ENCODE data around the gene ZGPAT.
"Not testable (repeated sequence)": the region's sequence is repeated elsewhere in the genome, so short reads cannot be mapped to it uniquely, and the experiment has no call there.

The ZGPAT gene

DNA sequence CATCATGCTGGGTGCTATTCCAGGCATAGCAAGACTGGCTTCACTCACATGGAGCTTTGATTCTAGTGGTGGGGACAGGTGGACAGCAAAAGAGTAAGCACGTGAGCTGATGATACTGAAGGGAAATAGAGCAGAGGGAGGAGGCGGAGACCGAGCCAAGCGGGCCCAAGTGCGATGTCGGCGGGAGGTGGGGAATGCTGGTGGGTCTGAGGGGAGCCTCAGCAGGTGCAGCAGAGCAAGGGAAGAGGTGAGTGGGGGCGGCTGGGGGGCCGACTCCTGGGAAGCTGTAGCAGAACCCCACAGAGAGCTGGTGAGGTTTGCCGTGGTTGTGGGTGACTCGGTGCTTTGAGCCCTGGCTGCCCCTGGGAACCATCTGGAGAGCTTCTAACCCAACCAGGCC, 39.5 kb upstream of the ZGPAT start:
- TF ChIP-seq, protein P1, sequence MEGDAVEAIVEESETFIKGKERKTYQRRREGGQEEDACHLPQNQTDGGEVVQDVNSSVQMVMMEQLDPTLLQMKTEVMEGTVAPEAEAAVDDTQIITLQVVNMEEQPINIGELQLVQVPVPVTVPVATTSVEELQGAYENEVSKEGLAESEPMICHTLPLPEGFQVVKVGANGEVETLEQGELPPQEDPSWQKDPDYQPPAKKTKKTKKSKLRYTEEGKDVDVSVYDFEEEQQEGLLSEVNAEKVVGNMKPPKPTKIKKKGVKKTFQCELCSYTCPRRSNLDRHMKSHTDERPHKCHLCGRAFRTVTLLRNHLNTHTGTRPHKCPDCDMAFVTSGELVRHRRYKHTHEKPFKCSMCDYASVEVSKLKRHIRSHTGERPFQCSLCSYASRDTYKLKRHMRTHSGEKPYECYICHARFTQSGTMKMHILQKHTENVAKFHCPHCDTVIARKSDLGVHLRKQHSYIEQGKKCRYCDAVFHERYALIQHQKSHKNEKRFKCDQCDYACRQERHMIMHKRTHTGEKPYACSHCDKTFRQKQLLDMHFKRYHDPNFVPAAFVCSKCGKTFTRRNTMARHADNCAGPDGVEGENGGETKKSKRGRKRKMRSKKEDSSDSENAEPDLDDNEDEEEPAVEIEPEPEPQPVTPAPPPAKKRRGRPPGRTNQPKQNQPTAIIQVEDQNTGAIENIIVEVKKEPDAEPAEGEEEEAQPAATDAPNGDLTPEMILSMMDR (IDR thresholded peaks at IDR 0.05; ENCODE audit: low read depth, low read length, poor library complexity, severe bottlenecking): no peak
- no peak for TF ChIP-seq EZH2phosphoT487 (IDR thresholded peaks at IDR 0.05; ENCODE audit: borderline replicate concordance, low read length)
- H3K27me3 ChIP-seq (ENCODE audit: control insufficient read depth, low read length): no peaks in the 10 kb centered on the region
- no peaks in the 10 kb centered on the region for H3K79me2 ChIP-seq (ENCODE audit: control insufficient read depth, low read length)
- H3K27ac ChIP-seq (ENCODE audit: low read depth, low read length): no peak overlapping the region
- H4K20me1 ChIP-seq (ENCODE audit: control insufficient read depth, insufficient read depth, low read depth, low read length): no peaks in the 10 kb centered on the region
- H3K4me2 ChIP-seq (ENCODE audit: low read length): no peak overlapping the region
- H3K9me3 ChIP-seq (ENCODE audit: control insufficient read depth, insufficient read depth, low read length): no peaks in the 10 kb centered on the region
- peaks cover 38% of the 10 kb centered on the region for H3K36me3 ChIP-seq (ENCODE audit: control insufficient read depth, low read length)
- H3K4me3 ChIP-seq (ENCODE audit: low read length): no peak overlapping the region
- no peaks in the 10 kb centered on the region for H3K9me2 ChIP-seq (replicated peaks; ENCODE audit: control insufficient read depth, low read length)
- H3F3A ChIP-seq (ENCODE audit: control insufficient read depth, insufficient read depth): no peaks in the 10 kb centered on the region
- H3K4me1 ChIP-seq (ENCODE audit: control insufficient read depth, low read length): no peaks in the 10 kb centered on the region

DNA sequence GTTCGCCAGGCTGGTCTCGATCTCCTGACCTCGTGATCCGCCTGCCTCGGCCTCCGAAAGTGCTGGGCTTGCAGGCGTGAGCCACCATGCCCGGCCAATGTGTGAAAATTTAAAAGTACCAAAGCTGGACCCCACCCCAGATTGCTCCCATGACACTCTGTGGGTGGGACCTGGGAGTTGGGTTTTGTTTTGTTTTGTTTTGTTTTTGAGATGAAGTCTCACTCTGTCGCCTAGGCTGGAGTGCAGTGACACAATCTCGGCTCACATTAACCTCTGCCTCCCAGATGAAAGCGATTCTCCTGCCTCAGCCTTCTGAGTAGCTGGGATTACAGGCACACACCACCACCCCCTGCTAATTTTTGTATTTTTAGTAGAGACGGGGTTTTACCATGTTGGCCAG, 36.1 kb upstream of the ZGPAT start:
- H3K9me3 ChIP-seq (ENCODE audit: control insufficient read depth, insufficient read depth, low read length); H3K79me2 ChIP-seq (ENCODE audit: control insufficient read depth, low read length); H3K4me3 ChIP-seq (ENCODE audit: low read length); H3K4me1 ChIP-seq (ENCODE audit: control insufficient read depth, low read length); H3K9me2 ChIP-seq (replicated peaks; ENCODE audit: control insufficient read depth, low read length); H3K4me2 ChIP-seq (ENCODE audit: low read length); H3K27me3 ChIP-seq (ENCODE audit: control insufficient read depth, low read length); H3F3A ChIP-seq (ENCODE audit: control insufficient read depth, insufficient read depth); H4K20me1 ChIP-seq (ENCODE audit: control insufficient read depth, insufficient read depth, low read depth, low read length); H3K27ac ChIP-seq (ENCODE audit: low read depth, low read length): not testable (repeated sequence)
- H3K36me3 ChIP-seq (ENCODE audit: control insufficient read depth, low read length): peaks cover 30% of the 10 kb centered on the region

DNA sequence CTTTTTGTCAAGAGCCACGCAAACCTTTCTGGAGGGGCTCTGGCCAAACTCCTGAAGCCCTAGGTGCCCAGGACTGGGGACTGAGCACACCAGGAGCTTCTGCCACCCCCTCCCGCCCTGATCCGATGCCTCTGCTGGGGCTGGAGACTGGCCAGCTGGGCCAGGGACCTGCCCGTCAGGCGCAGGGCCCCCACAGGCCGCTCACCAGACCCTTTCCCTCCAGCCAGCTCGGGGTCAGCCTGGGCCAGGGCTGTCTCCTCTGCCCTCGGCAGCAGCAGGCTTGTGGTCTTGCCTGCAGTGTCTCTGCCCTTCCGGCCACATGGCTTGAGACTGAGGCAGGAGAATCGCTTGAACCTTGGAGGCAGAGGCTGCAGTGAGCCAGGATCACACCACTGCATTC, 35.2 kb upstream of the ZGPAT start:
- no peak overlapping the region for H3K4me2 ChIP-seq (ENCODE audit: low read length)
- no peaks in the 10 kb centered on the region for H3K79me2 ChIP-seq (ENCODE audit: control insufficient read depth, low read length)
- no peaks in the 10 kb centered on the region for H3F3A ChIP-seq (ENCODE audit: control insufficient read depth, insufficient read depth)
- H3K9me2 ChIP-seq (replicated peaks; ENCODE audit: control insufficient read depth, low read length): no peaks in the 10 kb centered on the region
- peaks cover 27% of the 10 kb centered on the region; the same call in 1 of the 2 replicates for H3K36me3 ChIP-seq (ENCODE audit: control insufficient read depth, low read length)
- H3K27me3 ChIP-seq (ENCODE audit: control insufficient read depth, low read length): no peaks in the 10 kb centered on the region
- no peaks in the 10 kb centered on the region for H3K9me3 ChIP-seq (ENCODE audit: control insufficient read depth, insufficient read depth, low read length)
- H3K27ac ChIP-seq (ENCODE audit: low read depth, low read length): no peak overlapping the region
- TF ChIP-seq, protein P1 (IDR thresholded peaks at IDR 0.05; ENCODE audit: low read depth, low read length, poor library complexity, severe bottlenecking): no peak
- TF ChIP-seq EZH2phosphoT487 (IDR thresholded peaks at IDR 0.05; ENCODE audit: borderline replicate concordance, low read length): no peak
- no peaks in the 10 kb centered on the region for H3K4me1 ChIP-seq (ENCODE audit: control insufficient read depth, low read length)
- H4K20me1 ChIP-seq (ENCODE audit: control insufficient read depth, insufficient read depth, low read depth, low read length): no peaks in the 10 kb centered on the region
- no peak overlapping the region for H3K4me3 ChIP-seq (ENCODE audit: low read length)

DNA sequence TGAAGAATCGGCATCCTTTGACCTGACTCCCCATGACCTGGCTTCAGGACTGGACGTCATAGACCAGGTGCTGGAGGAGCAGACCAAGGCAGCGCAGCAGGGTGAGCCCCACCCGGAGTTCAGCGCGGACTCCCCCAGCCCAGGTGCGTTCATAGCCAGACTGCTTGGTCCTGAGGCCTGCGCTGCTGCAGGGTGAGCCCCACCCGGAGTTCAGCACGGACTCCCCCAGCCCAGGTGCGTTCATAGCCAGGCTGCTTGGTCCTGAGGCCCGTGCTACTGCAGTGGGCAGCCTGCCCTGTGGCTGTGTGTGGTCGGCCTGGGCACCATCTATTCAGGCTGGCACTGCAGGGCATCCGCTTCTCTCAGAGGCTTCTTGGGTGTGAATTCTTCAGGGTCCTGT, 33.9 kb upstream of the ZGPAT start:
- no peak overlapping the region for H3K4me2 ChIP-seq (ENCODE audit: low read length)
- no peaks in the 10 kb centered on the region for H4K20me1 ChIP-seq (ENCODE audit: control insufficient read depth, insufficient read depth, low read depth, low read length)
- no peak overlapping the region for H3K4me3 ChIP-seq (ENCODE audit: low read length)
- no peaks in the 10 kb centered on the region for H3K4me1 ChIP-seq (ENCODE audit: control insufficient read depth, low read length)
- no peaks in the 10 kb centered on the region for H3K9me2 ChIP-seq (replicated peaks; ENCODE audit: control insufficient read depth, low read length)
- peaks cover 24% of the 10 kb centered on the region for H3K36me3 ChIP-seq (ENCODE audit: control insufficient read depth, low read length)
- no peak overlapping the region for H3K27ac ChIP-seq (ENCODE audit: low read depth, low read length)
- H3K79me2 ChIP-seq (ENCODE audit: control insufficient read depth, low read length): no peaks in the 10 kb centered on the region
- TF ChIP-seq EZH2phosphoT487 (IDR thresholded peaks at IDR 0.05; ENCODE audit: borderline replicate concordance, low read length): no peak
- TF ChIP-seq, protein P1 (IDR thresholded peaks at IDR 0.05; ENCODE audit: low read depth, low read length, poor library complexity, severe bottlenecking): no peak
- no peaks in the 10 kb centered on the region for H3K9me3 ChIP-seq (ENCODE audit: control insufficient read depth, insufficient read depth, low read length)
- H3F3A ChIP-seq (ENCODE audit: control insufficient read depth, insufficient read depth): no peaks in the 10 kb centered on the region
- no peaks in the 10 kb centered on the region for H3K27me3 ChIP-seq (ENCODE audit: control insufficient read depth, low read length)

Measured in DOHH2 (cell line).